OCI-LY7 (cell line): ENCODE measurements around the gene GDPD4. TPM values are rescaled to one million over a fixed set of nuclear protein-coding genes. Genes with fewer than 3 reads are reported as not detected.

Experiments
- BruUV-seq: library from RNA; stranded (reverse); fragments of 400-500 nt; replicated peaks from 2 replicates; lab custom pipeline; 2021; lab: Mats Ljungman, UMichigan
- CTCF ChIA-PET: fragments of 300-600 bp; sonication (Branson Sonifier 250); formaldehyde crosslinking; loops from one replicate; lab custom pipeline; 2022; ENCODE audit warnings: antibody characterized with exemption; ENCODE audit not compliant: unreplicated experiment; lab: Charles Lee
- POLR2A ChIA-PET: fragments of 300-600 bp; sonication (Branson Sonifier 250); formaldehyde crosslinking; loops from one replicate; lab custom pipeline; 2022; ENCODE audit warnings: antibody characterized with exemption; lab: Charles Lee
- DNase-seq: peaks from one replicate; pipeline ENCODE4 v3.0.0-alpha.2; 2015; ENCODE audit warnings: low spot score
- H2AFZ ChIP-seq: fragments of 200-600 bp; sonication (generic), shearing (Covaris generic); 2 replicates; pipeline ENCODE4 v1.6.1; 2014; ENCODE audit warnings: mild to moderate bottlenecking, antibody characterized with exemption, low read length, moderate library complexity
- H3K27ac ChIP-seq: fragments of 200-600 bp; sonication (generic); 2 replicates; pipeline ENCODE4 v1.5.1; 2014; ENCODE audit warnings: mixed run types, low read depth, mild to moderate bottlenecking, moderate library complexity, low read length, inconsistent platforms; ENCODE audit not compliant: poor library complexity, severe bottlenecking
- H3K36me3 ChIP-seq: fragments of 200-600 bp; sonication (generic); 2 replicates; pipeline ENCODE4 v1.6.1; 2014; ENCODE audit warnings: mild to moderate bottlenecking, antibody characterized with exemption, low read length, moderate library complexity, mixed read lengths; ENCODE audit not compliant: insufficient read depth
- H3K4me1 ChIP-seq: fragments of 200-600 bp; sonication (generic); 2 replicates; pipeline ENCODE4 v1.5.1; 2014; ENCODE audit warnings: mild to moderate bottlenecking, low read length; ENCODE audit not compliant: insufficient read depth, poor library complexity, severe bottlenecking
- H3K4me2 ChIP-seq: fragments of 200-600 bp; sonication (generic); 2 replicates; pipeline ENCODE4 v1.6.1; 2014; ENCODE audit warnings: mild to moderate bottlenecking, low read length
- H3K4me3 ChIP-seq: fragments of 200-600 bp; sonication (generic); 2 replicates; pipeline ENCODE4 v1.5.1; 2014; ENCODE audit warnings: mild to moderate bottlenecking, low read depth, low read length; ENCODE audit not compliant: poor library complexity, severe bottlenecking
- H3K79me2 ChIP-seq: fragments of 200-600 bp; sonication (generic); 2 replicates; pipeline ENCODE4 v1.6.1; 2016; ENCODE audit warnings: low read depth, mild to moderate bottlenecking, low read length, moderate library complexity, mixed read lengths; ENCODE audit not compliant: insufficient read depth
- H3K9me2 ChIP-seq: fragments of 200-600 bp; sonication (generic); 2 replicates; pipeline ENCODE4 v1.6.1; 2016; ENCODE audit warnings: mild to moderate bottlenecking, low read length, mixed read lengths; ENCODE audit not compliant: insufficient read depth
- H3K9me3 ChIP-seq: fragments of 200-600 bp; sonication (generic); 2 replicates; pipeline ENCODE4 v1.6.1; 2014; ENCODE audit warnings: mild to moderate bottlenecking, mixed run types, low read length, mixed read lengths
- H4K20me1 ChIP-seq: fragments of 200-600 bp; sonication (generic); 2 replicates; pipeline ENCODE4 v1.6.1; 2014; ENCODE audit warnings: mild to moderate bottlenecking, antibody characterized with exemption, low read length, moderate library complexity, mixed read lengths; ENCODE audit not compliant: insufficient read depth
- CTCF ChIP-seq: fragments of 200-600 bp; sonication (generic); conservative IDR thresholded peaks from 2 replicates; pipeline ENCODE4 v1.5.1; 2014; ENCODE audit warnings: mild to moderate bottlenecking, antibody characterized with exemption, low read length, moderate library complexity, mixed read lengths
- EZH2phosphoT487 ChIP-seq: fragments of 200-600 bp; sonication (generic); IDR thresholded peaks from 2 replicates; pipeline ENCODE4 v1.6.1; 2018; ENCODE audit warnings: low read depth, borderline replicate concordance, mild to moderate bottlenecking, mixed run types, antibody characterized with exemption, low read length, moderate library complexity, mixed read lengths
- intact Hi-C: fragments of 100-400 bp; cut with micrococcal nuclease; formaldehyde crosslinking; loops from one replicate; pipeline ENCODE4 v1.10.0; 2022; ENCODE audit not compliant: unreplicated experiment
- total RNA-seq, 2 experiments: library from RNA; depleted of rRNA in 1 of 2; stranded (reverse); fragments of >200 nt in 1 of 2; shearing (Covaris generic) in 1 of 2; gene quantifications; 2 replicates each; pipeline ENCODE4 v1.2.3, GENCODE V29; 2014 to 2022

The GDPD4 gene
- total RNA-seq, 2 experiments from 2014 or later: not detected

- CTCF ChIA-PET: no interaction called here
- Histone ChIP-seq H3K27ac (no peak overlapping the region), H3K79me2 (no peaks in the 10 kb centered on the region), H3K4me1 (no peaks in the 10 kb centered on the region), H2AFZ (no peak overlapping the region), H3K36me3 (no peaks in the 10 kb centered on the region), H3K4me2 (no peak overlapping the region), H3K9me3 (no peaks in the 10 kb centered on the region), H4K20me1 (no peaks in the 10 kb centered on the region), H3K4me3 (no peak overlapping the region), H3K9me2 (no peaks in the 10 kb centered on the region)
- no peak for DNase-seq
- POLR2A ChIA-PET: no interaction called here
- intact Hi-C loops: no loop called here
- no TSS peak for BruUV-seq
- TF ChIP-seq CTCF (no peak), EZH2phosphoT487 (no peak)
Measured at GRCh38 chr11:77283101-77283500, 18.4 kb downstream of the GDPD4 start.

GRCh38 chr11:77278595-77279506, 22.6 kb downstream of the GDPD4 start:
- ChIA-PET POLR2A (no interaction called here), CTCF (interaction anchor here (0.5 kb wide), 1 partner anchor 44 kb away, joined by 3 read pairs; no protein-coding TSS in a partner anchor)
- no peak overlapping the region for H3K27ac ChIP-seq
- no peaks in the 10 kb centered on the region for H3K79me2 ChIP-seq
- H3K9me2 ChIP-seq: no peaks in the 10 kb centered on the region
- DNase-seq: no peak
- no peaks in the 10 kb centered on the region for H4K20me1 ChIP-seq
- intact Hi-C loops: no loop called here
- no peak overlapping the region for H2AFZ ChIP-seq
- no TSS peak for BruUV-seq
- TF ChIP-seq EZH2phosphoT487 (no peak), CTCF (no peak)
- H3K4me2 ChIP-seq: no peak overlapping the region
- H3K9me3 ChIP-seq: no peaks in the 10 kb centered on the region
- H3K4me1 ChIP-seq: no peaks in the 10 kb centered on the region
- no peak overlapping the region for H3K4me3 ChIP-seq
- H3K36me3 ChIP-seq: no peaks in the 10 kb centered on the region

GRCh38 chr11:77276271-77276670, 25.2 kb downstream of the GDPD4 start:
- no peak overlapping the region for H3K4me3 ChIP-seq
- H3K9me3 ChIP-seq: no peaks in the 10 kb centered on the region
- H2AFZ ChIP-seq: no peak overlapping the region
- no peaks in the 10 kb centered on the region for H3K36me3 ChIP-seq
- H3K79me2 ChIP-seq: no peaks in the 10 kb centered on the region
- no peaks in the 10 kb centered on the region for H3K9me2 ChIP-seq
- POLR2A ChIA-PET: no interaction called here
- no TSS peak for BruUV-seq
- TF ChIP-seq EZH2phosphoT487 (no peak), CTCF (no peak)
- H3K27ac ChIP-seq: no peak overlapping the region
- intact Hi-C loops: no loop called here
- CTCF ChIA-PET: no interaction called here
- no peak overlapping the region for H3K4me2 ChIP-seq
- no peaks in the 10 kb centered on the region for H3K4me1 ChIP-seq
- H4K20me1 ChIP-seq: no peaks in the 10 kb centered on the region
- DNase-seq: no peak
